GM10266 (cell line): ENCODE results near the gene TUT4.

Source experiments
- DNase-seq: peaks from one replicate; pipeline ENCODE4 v3.0.0; 2012; ENCODE audit errors: extremely low spot score
- TF ChIP-seq, protein P1 (sequence below): IDR thresholded peaks from 2 replicates; pipeline ENCODE4 v1.5.1; 2012; ENCODE audit warnings: mild to moderate bottlenecking, low read depth; ENCODE audit not compliant: control insufficient read depth, insufficient read depth; ENCODE audit errors: missing control alignments

Gene TUT4

DNA sequence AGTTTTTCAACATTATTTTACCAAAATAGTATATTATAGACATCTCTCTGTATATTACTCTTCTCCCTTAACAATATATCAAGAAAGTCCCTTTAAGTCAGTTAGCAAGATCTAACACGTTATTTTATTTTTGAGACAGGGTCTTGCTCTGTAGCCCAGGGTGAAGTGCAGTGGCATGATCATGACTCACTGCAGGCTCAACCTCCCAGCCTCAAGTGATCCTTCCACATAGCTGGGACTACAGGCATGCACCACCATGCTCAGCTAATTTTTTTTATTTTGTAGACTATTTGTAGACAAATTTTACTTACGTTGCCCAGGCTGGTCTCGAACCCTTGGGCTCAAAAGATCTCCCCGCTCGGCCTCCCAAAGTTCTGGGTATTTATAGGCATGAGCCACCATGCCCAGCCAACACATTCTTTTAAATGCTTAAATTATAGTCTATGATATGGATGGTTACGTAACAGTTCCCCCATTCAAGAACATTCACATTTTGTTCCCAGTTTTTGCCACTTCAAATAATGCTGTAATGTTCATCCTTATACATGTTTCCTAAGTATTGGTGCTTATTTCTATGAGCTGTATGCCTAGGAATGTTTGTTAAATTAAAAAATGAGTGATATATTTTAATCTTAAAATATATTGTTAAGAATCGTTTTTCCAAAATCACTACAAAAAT is 70.4 kb downstream of the TUT4 start:
- TF ChIP-seq, protein P1, sequence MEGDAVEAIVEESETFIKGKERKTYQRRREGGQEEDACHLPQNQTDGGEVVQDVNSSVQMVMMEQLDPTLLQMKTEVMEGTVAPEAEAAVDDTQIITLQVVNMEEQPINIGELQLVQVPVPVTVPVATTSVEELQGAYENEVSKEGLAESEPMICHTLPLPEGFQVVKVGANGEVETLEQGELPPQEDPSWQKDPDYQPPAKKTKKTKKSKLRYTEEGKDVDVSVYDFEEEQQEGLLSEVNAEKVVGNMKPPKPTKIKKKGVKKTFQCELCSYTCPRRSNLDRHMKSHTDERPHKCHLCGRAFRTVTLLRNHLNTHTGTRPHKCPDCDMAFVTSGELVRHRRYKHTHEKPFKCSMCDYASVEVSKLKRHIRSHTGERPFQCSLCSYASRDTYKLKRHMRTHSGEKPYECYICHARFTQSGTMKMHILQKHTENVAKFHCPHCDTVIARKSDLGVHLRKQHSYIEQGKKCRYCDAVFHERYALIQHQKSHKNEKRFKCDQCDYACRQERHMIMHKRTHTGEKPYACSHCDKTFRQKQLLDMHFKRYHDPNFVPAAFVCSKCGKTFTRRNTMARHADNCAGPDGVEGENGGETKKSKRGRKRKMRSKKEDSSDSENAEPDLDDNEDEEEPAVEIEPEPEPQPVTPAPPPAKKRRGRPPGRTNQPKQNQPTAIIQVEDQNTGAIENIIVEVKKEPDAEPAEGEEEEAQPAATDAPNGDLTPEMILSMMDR = no peak
- DNase-seq = no peak

DNA sequence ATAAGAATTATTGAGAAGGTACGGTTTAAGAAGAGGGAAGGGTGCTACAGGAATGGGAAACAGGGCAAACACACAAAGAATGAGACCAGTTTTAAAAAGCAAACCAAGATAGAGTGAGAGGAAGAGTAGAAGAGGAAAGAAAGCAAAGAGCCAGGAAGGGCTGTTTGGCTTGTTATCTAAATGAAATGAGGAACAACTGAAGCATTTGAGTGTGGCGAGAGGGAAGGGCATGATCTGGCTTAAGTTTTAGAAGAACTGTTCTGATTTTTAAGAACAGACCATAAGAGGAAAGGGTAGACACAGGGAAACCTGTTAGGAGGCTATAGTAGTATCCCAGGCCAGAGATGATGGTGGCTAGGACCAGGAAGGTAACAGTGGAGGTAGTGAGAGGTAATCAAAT is 73.8 kb downstream of the TUT4 start:
- DNase-seq = no peak
- TF ChIP-seq, protein P1 = no peak

DNA sequence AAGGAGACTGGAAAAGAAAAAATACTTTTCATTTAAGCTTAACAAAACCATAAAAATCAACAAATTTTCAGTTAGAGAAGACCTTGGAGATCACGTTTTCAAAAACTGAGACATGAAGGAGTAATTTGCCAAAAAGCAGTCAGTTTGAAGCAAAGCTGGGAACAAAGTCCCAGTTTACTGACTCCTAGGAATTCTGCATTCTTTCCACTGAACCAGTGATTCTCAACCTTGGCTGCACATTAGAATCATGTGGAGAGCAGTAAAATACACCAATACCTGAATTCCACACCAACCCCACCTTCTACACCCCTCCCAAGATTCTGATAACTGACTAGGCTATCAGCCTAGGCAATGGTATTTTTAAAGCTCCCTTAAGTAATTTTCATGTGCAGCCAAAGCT is 75.0 kb downstream of the TUT4 start:
- no peak for DNase-seq
- TF ChIP-seq, protein P1 = no peak

DNA sequence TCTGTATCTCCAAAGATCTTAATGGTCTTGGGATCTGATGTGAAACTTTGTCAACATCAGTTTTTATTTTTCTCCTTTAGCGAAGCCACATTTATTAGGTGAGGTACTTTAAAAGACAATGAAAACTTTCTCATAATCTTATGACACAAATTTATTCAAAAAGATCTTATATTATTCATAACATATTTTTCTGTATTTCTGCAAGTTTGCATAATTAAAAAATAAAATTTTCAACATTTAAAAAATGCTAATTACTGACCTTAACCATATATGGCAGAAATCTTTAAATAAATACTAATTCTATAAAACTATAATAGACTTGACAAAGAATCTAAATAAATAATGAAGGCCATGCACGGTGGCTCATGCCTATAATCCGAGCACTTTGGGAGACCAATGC is 75.9 kb downstream of the TUT4 start:
- TF ChIP-seq, protein P1 = no peak
- no peak for DNase-seq

DNA sequence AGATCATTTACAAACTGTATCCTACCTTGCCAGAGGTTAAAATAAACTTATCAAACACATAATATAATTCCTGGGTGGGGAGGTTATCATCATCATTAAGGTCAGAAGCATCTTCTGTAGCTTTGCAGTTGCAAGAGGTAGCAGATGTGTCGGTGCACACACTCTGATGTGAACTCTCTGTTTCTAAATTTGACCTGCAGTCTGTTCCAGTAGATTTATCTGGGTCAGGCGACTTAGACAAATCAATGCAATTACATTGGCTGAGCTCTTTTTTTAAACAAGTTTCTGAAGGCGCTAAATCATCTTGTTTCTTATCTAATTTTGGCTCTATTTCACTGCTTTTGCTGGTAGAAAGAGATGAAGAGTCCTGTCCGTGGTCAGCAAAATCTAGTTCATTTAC is 78.1 kb downstream of the TUT4 start:
- TF ChIP-seq, protein P1 = no peak
- DNase-seq = no peak

DNA sequence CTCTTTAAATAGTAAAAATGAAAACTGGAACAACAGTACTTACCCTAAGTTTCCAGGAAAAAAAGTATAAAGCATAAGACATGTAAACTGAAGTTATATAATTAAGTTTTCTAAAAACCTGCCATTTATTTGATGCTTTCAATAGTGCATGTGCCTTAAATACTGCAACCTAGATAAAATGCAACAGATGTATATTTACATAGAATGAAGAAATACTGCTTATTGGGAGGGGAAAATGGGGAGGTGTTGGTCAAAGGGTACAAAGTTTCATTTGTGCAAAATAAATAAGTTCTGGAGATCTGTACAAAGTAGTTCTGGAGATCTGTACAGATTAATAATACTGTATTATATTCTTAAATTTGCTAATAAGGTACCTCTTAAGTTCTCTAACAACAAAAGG is 79.9 kb downstream of the TUT4 start:
- no peak for DNase-seq
- TF ChIP-seq, protein P1 = no peak

DNA sequence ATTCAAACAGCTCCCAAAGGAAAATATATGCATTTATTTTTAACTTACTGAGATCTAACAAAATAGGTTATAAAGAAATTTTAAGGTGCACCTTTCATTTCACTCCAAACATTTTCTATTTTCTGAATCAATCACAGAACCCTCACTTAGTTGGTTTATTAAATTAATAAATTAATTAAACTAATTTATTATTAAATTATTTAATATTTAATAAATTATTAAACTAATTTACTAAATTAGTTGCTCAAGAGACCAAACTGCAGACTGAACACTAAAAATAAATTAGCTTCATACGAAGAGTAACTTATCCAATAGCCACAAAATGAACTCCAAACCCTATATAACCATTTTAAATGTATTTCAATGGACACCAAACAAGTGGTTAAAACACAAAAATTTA is 80.5 kb downstream of the TUT4 start:
- TF ChIP-seq, protein P1 = no peak
- no peak for DNase-seq
